Kasumi-1 (cell line): Measurements from ENCODE around the gene AKAP8L.
"Not testable (repeated sequence)": the region's sequence is repeated elsewhere in the genome, so short reads cannot be mapped to it uniquely, and the experiment has no call there.

Source experiments
- DNase-seq, 2 experiments: peaks; one replicate each; lab custom pipeline; 2025; lab: John Stamatoyannopoulos, UW

Gene AKAP8L

GRCh38 chr19:15417699-15418098, 1.1 kb downstream of the AKAP8L start:
- DNase-seq, result no peak

DNA sequence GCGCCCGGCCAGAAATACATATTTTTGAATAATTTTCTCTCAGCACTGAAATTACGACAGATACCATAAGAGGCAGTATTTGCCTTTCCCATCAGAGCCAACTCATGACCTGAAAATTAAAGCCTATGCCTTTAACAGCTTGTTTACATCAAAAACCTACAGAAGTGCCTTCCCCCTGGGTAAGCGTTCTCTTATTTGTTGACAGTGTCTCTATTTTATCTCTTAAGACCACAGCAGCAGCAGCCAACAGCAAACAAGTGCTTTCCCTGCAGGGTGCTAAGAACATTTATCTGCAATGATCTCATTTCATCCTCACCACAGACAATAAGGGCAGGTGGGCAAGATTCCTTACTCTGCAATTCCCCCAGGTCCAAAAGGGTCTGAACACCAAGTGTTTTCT, 6.0 kb downstream of the AKAP8L start:
- DNase-seq, result no peak

DNA sequence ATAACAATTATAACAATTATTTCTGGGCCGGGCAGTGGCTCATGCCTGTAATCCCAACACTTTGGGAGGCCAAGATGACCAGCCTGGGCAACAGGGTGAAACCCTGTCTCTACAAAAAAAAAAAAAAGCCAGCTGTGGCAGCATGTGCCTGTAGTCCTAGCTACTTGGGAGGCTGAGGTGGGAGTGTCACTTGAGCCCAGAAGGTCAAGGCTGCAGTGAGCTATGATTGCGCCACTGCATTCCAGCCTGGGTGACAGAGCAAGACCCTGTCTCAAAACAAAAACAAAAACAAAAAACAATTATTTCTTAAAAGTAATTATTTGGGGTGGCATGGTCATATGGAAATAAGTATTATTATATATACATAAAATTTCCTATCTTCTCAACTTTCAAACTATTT, 7.4 kb downstream of the AKAP8L start:
- not testable (repeated sequence) for DNase-seq

DNA sequence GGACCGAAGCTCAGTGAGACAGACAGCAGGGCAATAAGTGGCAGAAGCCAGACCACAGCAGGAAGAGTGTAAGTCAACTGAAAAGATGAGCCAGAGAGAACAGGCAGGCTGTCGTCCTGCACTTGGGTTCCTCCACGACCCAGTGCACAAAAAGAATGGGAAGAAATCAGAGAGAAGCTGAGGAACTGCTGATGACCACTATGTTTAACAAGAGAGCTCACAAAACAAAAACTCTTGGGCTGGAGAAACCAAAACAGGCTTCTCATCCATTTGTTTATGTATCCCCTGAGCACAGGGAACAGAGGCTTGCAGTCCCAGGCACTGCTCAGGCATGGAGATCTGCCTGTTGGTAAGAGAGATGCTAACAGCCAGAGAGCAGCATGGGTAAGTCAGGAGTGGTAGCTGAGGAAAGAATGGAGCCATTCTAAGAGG, 14.0 kb downstream of the AKAP8L start:
- DNase-seq, result no peak

- DNase-seq, result no peak
Observed at GRCh38 chr19:15404097-15404779, 14.6 kb downstream of the AKAP8L start.

- DNase-seq, result no peak
Observed at GRCh38 chr19:15403151-15403531, 15.6 kb downstream of the AKAP8L start.

GRCh38 chr19:15402411-15403150, 16.2 kb downstream of the AKAP8L start:
- DNase-seq, result no peak

DNA sequence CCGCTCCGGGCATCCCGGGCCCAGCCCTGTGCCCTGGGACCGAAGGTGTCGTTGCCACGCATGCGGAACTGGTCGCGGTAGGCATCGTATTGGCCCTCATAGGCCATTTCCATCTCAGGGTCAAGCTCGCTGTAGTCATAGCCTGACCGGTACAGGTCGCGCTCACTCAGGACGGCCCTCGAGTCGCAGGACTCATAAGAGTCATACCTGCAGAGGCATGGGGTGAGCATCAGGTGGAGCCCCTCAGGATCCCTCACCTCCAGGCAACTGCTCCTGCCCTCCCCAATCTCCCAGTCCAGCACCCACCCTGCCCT, 17.4 kb downstream of the AKAP8L start:
- no peak for DNase-seq

DNA sequence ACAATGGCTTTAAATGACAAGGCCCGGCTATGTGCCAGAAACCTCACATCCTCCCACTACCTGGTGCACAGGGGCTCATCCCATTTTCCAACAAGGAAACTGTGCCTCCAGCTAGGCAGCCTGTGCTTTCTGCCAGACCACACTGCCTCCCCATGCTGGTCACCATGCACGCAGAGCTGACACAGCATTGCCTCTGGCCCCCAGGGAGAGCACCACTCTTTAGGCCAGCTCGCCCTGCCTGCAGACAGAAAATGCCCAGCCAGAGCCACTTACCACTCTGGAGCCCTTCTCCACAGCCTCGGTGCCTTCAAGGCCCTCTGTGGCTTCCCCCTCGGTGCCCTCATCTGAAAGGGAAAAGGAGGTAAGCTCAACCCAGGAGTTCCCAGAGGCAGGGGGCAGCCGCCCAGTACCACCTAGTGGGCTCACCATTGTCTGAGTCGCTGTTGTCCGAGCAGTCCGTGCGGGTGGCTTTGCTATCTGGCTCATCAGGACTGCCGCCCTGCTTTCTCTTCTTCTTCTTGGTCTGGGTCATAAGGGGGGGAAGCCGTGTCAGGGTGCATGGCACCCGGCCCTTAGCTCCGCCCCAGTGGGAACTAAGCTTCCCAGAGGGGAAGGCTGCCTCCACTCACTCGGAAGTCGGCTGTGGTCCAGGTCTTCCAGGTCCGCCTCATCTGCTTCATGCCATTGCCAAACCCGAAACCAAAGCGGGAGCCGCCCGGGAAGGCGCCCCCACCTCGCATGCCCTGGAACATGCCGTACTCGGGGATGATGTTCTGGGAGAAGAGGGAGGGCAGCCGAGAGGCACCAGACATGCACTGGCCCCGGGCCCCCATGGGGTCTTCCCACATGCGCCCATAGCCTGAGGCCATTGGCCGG, 18.0 kb downstream of the AKAP8L start:
- no peak for DNase-seq

- DNase-seq, result no peak
Observed at GRCh38 chr19:15399635-15400034, 19.2 kb downstream of the AKAP8L start.

DNA sequence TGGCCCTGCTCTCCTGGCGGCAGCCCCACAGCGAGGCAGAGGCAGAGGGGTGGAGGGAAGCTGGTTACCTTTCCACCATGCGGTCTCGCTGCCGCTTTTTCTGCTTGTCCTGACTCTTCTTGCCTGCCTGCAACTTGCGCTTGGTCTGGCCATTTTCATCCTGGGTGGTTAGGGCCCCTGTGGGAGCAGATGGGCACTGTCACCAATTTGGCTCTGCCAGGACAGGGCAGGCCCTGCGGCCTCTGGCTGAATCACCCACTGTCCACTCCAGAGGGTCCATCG, 19.6 kb downstream of the AKAP8L start:
- DNase-seq, result no peak

- DNase-seq, result no peak
Observed at GRCh38 chr19:15398501-15399233, 20.1 kb downstream of the AKAP8L start.

DNA sequence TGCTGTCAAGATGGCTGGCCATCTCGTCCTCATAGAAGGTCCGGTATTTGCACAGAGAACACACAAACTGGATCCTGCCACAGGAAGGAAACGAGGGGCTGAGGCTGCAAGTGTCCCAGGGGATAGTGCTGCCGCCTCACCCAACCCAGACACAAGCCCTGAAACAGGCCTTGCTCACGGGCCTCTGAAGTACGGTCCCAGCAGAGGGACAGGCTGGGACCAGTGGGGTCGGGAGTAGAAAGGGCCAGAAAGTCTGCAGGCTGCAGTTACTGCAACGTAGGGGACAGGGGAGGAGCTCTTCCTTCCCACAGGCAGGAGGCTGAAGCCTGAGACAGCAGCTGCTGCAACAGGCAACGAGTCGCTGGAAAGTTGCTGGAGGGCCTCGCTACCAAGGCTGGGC, 21.0 kb downstream of the AKAP8L start:
- no peak for DNase-seq

- DNase-seq, result no peak
Observed at GRCh38 chr19:15397236-15397635, 21.6 kb downstream of the AKAP8L start.

GRCh38 chr19:15396436-15396835, 22.4 kb downstream of the AKAP8L start:
- no peak for DNase-seq

GRCh38 chr19:15395251-15395650, 23.5 kb downstream of the AKAP8L start:
- DNase-seq, result not testable (repeated sequence)

DNA sequence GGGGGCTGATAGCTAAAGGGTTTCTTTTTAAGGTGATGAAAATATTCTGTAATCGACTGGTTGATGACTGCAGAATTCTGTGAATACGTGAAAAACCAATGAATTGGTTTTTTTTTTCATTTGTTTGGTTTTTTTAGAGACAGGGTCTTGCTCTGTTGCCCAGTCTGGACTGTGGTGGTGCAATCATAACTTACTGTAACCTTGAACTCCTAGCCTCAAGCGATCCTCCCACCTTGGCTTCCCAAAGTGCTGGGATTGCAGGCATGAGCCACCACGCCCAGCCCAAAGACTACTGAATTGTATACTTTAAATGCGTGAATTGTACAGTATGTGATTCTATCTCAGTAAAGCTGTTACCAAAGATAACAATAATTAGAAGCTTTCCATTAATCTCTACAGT, 24.4 kb downstream of the AKAP8L start:
- DNase-seq, result no peak

DNA sequence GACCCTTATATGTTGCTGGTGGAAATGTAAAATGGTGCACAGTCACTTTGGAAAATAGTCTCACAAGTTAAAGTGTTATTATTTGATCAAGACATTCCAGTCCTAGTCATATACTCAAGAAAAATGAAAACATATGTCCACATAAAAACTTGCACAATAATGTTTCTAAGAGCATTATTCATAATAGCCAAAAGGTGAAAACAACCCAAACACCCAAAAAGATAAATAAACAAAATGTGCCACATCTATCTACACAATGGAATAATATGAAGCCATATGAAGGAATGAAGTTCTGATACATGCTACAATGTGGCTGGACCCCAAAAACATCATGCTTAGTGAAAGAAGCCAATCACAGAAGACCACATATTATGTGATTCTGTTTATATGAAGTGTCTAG, 24.8 kb downstream of the AKAP8L start:
- no peak for DNase-seq

DNA sequence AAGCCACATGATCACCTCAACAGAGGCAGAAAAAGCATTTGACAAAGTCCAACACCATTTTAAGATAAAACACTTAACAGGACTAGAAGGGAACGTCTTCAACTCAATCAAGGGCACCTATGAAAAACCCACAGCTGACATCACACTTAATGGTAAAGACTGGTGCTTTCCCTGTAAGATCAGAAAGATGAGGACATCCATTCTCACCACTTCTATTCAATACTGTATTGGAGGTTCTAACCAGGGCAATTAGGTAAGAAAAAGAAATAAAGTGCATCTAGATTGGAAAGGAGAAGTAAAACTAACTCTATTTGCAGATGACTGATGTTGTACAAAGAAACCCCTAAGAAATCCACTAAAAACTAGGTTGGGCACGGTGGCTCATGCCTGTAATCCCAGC, 28.0 kb downstream of the AKAP8L start:
- DNase-seq, result no peak

- DNase-seq, result no peak
Observed at GRCh38 chr19:15381864-15382263, 36.9 kb downstream of the AKAP8L start.

GRCh38 chr19:15381429-15381828, 37.4 kb downstream of the AKAP8L start:
- no peak for DNase-seq

- peak; percentile 60 to 70 for DNase-seq
Observed at GRCh38 chr19:15379999-15380647, 38.7 kb downstream of the AKAP8L start.
